ENCODE results near the gene CLRN3. TPM values are rescaled to one million over a fixed set of nuclear protein-coding genes. Genes with fewer than 3 reads are reported as not detected.

CLRN3 gene
- total and polyA plus RNA-seq, 2 of the 8 experiments (the other 6 are each of a cell fraction or from before 2014, with no cell fraction given) = not detected

DNA sequence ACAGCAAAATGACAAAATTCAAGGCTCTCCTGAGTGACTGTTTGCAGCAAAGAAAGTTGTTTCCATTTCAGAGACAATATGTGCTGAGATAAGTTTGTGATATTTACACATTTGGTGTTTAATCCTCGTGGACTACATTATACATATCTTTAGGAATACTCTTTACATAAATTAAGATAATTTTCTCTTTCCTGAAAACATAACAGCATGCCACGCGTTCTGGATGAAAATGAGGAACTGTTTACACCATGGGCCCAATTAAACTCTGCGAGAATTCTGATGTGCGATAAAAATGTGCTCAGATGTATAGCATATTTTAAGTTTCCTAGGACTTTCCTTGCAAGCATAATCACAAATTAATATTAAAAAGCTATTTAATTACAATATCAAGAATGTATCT, 40.5 kb upstream of the CLRN3 start (continued):
- TF ChIP-seq, protein P1, sequence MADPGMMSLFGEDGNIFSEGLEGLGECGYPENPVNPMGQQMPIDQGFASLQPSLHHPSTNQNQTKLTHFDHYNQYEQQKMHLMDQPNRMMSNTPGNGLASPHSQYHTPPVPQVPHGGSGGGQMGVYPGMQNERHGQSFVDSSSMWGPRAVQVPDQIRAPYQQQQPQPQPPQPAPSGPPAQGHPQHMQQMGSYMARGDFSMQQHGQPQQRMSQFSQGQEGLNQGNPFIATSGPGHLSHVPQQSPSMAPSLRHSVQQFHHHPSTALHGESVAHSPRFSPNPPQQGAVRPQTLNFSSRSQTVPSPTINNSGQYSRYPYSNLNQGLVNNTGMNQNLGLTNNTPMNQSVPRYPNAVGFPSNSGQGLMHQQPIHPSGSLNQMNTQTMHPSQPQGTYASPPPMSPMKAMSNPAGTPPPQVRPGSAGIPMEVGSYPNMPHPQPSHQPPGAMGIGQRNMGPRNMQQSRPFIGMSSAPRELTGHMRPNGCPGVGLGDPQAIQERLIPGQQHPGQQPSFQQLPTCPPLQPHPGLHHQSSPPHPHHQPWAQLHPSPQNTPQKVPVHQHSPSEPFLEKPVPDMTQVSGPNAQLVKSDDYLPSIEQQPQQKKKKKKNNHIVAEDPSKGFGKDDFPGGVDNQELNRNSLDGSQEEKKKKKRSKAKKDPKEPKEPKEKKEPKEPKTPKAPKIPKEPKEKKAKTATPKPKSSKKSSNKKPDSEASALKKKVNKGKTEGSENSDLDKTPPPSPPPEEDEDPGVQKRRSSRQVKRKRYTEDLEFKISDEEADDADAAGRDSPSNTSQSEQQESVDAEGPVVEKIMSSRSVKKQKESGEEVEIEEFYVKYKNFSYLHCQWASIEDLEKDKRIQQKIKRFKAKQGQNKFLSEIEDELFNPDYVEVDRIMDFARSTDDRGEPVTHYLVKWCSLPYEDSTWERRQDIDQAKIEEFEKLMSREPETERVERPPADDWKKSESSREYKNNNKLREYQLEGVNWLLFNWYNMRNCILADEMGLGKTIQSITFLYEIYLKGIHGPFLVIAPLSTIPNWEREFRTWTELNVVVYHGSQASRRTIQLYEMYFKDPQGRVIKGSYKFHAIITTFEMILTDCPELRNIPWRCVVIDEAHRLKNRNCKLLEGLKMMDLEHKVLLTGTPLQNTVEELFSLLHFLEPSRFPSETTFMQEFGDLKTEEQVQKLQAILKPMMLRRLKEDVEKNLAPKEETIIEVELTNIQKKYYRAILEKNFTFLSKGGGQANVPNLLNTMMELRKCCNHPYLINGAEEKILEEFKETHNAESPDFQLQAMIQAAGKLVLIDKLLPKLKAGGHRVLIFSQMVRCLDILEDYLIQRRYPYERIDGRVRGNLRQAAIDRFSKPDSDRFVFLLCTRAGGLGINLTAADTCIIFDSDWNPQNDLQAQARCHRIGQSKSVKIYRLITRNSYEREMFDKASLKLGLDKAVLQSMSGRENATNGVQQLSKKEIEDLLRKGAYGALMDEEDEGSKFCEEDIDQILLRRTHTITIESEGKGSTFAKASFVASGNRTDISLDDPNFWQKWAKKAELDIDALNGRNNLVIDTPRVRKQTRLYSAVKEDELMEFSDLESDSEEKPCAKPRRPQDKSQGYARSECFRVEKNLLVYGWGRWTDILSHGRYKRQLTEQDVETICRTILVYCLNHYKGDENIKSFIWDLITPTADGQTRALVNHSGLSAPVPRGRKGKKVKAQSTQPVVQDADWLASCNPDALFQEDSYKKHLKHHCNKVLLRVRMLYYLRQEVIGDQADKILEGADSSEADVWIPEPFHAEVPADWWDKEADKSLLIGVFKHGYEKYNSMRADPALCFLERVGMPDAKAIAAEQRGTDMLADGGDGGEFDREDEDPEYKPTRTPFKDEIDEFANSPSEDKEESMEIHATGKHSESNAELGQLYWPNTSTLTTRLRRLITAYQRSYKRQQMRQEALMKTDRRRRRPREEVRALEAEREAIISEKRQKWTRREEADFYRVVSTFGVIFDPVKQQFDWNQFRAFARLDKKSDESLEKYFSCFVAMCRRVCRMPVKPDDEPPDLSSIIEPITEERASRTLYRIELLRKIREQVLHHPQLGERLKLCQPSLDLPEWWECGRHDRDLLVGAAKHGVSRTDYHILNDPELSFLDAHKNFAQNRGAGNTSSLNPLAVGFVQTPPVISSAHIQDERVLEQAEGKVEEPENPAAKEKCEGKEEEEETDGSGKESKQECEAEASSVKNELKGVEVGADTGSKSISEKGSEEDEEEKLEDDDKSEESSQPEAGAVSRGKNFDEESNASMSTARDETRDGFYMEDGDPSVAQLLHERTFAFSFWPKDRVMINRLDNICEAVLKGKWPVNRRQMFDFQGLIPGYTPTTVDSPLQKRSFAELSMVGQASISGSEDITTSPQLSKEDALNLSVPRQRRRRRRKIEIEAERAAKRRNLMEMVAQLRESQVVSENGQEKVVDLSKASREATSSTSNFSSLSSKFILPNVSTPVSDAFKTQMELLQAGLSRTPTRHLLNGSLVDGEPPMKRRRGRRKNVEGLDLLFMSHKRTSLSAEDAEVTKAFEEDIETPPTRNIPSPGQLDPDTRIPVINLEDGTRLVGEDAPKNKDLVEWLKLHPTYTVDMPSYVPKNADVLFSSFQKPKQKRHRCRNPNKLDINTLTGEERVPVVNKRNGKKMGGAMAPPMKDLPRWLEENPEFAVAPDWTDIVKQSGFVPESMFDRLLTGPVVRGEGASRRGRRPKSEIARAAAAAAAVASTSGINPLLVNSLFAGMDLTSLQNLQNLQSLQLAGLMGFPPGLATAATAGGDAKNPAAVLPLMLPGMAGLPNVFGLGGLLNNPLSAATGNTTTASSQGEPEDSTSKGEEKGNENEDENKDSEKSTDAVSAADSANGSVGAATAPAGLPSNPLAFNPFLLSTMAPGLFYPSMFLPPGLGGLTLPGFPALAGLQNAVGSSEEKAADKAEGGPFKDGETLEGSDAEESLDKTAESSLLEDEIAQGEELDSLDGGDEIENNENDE (IDR thresholded peaks at IDR 0.05; ENCODE audit: insufficient replicate concordance, low read length) = no peak
- TF ChIP-seq BACH1 (IDR thresholded peaks at IDR 0.05; ENCODE audit: low read length) (no peak), TAF7 (optimal IDR thresholded peaks at IDR 0.05; ENCODE audit: borderline replicate concordance, low read depth, low read length) (no peak), RXRA (IDR thresholded peaks at IDR 0.05; ENCODE audit: insufficient read depth, low read depth, low read length) (no peak), KDM4A (IDR thresholded peaks at IDR 0.05; ENCODE audit: low read depth, low read length, severe bottlenecking) (no peak), HDAC6 (IDR thresholded peaks at IDR 0.05; ENCODE audit: low read depth, low read length) (no peak), BCL11A (IDR thresholded peaks at IDR 0.05; ENCODE audit: low read depth in 2 of 2, low read length in 2 of 2) (no peak)

Measured in H1 (cell line).